NCI-H748 (cell line): ENCODE results near the gene CMTM2.

Experiments
- DNase-seq: peaks from one replicate; lab custom pipeline; 2025; ENCODE audit not compliant: unreplicated experiment; lab: John Stamatoyannopoulos, UW

The CMTM2 gene, protein sequence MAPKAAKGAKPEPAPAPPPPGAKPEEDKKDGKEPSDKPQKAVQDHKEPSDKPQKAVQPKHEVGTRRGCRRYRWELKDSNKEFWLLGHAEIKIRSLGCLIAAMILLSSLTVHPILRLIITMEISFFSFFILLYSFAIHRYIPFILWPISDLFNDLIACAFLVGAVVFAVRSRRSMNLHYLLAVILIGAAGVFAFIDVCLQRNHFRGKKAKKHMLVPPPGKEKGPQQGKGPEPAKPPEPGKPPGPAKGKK

GRCh38 chr16:66578651-66579531 lies at the start of gene CMTM2:
Gene CMTM2, plus strand, starts transcription at chr16:66579463. Its CDS starts 145 bp downstream, at chr16:66579608.
- DNase-seq = peak; percentile 26

- DNase-seq = no peak
Measured at GRCh38 chr16:66529475-66529874, 49.8 kb upstream of the CMTM2 start.

- DNase-seq = no peak
Measured at GRCh38 chr16:66534376-66534799, 44.9 kb upstream of the CMTM2 start.

DNA sequence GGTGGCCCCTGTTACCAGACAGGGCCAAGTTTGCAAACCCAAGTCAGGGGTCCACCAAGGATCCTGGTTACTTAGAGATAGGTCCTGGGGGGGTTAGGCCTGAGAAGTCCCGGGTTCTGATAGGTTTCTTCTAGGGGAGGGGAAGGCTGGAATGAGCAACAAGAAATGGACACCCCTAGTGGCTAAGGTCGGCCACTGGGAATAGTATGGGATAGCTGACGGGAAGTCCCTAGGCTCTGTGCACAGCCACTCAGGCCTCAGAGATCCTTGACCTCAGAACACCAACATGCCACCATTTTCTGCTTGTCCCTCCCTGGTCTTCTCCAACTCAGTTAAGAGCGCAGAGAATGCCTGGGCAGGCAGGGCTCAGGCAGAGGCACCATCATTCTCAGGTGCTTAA lies 42.7 kb upstream of the CMTM2 start:
- no peak for DNase-seq

DNA sequence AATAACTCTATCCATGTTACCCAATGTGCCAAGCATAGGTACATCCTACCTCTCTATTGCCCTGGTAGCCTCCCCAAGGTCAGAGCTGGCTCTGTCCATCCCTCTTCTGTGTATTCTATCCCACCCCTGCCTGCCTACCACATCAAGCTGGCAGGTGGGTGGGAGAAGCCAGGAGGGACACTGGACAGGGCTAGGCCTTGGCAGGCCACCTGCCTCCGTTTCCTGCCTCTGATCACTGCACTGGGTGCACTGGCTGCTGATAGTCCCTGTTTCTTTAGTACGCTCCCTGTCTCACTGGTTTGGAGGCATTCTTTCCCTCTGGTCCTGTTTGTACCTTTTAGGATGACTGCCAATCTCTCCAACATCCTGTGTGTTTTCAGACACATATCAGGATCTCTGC lies 42.0 kb upstream of the CMTM2 start:
- DNase-seq = no peak

- DNase-seq = no peak
Measured at GRCh38 chr16:66538910-66539309, 40.4 kb upstream of the CMTM2 start.

DNA sequence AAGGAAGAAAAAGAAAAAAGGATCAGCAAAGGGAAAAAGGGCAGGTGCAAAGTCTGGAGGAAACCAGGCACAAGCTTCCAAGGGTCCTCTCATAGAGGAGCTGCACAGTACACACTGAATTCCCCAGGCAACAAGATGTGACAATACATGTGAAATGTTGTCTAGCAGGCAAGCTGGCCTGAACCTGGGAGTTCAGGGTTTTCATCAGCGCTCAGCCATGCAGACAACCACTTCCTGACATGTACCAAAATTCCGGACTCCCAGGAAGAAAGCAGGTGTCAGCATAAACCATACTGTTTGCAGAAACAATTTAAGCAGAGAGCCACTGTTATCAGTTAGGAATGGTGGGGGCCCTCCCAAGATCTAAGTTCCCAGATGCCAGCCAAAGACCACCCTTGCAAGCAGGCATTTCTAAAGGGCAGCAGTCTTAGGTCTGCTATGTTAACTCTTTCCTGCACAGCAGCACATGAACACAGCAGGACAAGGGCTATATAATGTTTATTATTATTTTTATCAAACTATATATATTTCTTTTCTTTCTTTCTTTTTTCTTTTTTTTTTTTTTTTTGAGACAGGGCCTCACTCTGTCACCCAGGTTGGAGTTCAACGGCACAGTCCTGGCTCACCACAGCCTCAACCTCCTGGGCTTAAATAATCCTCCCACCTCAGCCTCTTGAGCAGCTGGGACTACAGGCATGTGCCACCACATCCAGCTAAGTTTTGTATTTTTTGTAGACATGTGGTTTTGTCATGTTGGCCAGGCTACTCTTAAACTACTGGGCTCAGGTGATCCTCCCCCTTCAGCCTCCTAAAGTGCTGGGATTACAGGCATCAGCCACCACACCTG lies 39.4 kb upstream of the CMTM2 start:
- DNase-seq = no peak

- DNase-seq = no peak
Measured at GRCh38 chr16:66541388-66542355, 37.6 kb upstream of the CMTM2 start.

DNA sequence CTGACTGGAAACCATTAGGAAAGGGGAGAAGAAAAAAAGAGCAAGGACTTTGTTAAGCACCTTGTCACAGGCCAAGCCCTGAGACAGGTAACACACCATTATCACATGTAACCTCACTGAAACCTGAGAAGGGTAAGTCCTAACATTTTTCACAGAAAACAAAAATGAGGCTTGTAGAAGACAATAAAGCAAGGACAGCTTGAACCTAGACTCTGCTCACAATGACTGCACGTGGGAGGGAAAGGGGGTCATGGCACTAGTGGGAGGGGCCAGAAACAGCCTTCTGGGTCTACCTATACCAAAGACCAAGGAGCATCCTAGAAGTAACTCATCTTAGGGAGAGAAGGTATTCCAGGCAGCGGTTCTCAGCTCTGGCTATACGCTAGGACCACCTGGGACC lies 36.9 kb upstream of the CMTM2 start:
- DNase-seq = no peak

- no peak for DNase-seq
Measured at GRCh38 chr16:66543541-66543940, 35.7 kb upstream of the CMTM2 start.

DNA sequence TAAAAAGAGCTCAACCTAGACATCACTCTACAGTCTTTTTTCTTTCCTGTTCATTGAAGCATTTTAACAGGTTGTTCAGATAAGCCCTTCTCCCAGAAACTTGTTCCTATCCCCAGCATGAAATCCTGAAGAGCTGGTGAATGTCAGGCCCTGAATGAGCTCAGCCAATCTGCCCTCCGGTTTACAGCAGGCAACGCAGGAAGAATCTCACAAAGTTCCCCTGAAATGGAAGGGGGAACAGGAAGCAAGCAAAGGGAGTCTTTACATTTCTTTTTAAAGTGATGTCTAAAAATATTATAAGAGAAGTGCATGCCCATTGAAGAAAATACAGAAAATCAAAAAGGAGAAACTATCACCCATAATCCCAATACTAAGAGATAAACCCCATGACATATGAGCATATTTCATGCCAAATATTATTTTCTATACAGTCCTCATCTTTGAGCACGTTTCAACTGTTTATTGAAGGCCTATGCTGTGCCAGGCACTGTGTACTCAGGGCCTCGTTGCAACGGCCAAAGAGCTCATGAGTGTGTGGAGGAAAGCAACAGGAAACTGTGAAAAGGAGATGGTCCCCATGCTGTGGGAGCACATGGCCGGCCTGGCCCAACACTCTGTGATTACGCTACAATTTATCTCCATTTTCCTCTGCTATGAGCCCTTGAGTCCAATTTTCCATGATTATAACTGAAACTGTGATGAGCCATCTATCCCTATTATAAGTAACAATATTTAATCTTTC lies 35.1 kb upstream of the CMTM2 start:
- DNase-seq = no peak

DNA sequence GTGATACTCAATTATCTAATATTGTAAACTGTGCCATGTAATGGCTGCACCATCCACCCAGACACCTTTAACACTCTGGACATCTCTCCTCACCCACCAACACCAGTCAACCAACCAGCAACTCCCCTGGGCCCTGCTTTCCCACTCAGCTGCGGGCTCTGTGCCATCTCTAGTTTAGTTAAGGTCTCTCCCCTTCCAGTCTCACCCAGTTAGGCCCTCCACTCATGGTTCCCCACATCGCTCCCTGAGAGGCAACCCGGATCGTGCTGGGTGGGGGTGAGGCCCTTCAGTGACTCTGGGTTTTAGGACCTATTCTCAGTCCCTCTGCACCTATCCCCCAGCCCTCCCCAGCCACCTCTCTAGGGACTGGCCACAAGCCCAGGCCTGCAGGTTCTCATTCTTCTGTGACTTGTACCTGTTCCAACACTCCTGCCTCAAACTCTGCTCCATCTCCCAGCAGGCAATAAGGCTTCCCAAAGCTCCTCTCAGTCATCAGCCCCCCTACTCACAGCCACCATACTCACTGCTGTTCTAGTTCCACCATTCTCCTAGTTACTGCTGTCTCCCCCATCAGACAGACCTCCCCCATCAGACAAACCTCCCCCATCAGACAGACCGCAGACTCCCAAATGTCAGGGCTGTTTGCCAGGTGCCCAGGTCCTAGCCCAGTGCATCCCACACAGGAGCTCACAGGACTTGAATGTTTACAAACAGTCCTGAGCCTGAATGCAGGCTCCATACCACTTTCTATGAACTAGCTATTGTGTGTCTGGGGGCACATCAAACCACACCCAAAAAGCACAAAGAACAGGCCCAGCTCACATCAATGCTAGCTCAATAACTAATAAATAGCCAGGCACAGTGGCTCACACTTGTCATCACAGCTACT lies 31.9 kb upstream of the CMTM2 start:
- peak; percentile 2 for DNase-seq

DNA sequence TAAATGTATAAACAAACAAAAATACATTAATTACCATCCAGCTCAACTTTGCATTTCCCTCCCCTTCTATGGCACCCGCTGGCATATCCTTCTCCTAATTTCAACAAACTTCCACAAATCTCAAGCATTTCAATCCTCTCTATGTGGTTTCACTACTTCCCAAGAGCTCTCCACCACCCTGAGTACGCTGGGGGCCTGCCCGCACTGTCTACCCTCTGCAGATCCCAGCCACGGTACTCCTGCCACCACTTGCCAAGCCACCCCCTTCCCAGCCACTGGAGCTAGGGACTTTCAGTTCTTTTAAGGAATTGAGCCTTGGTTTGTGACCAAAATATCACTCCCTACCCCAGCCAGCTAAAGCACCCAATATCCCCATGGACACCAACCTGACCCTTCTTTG lies 31.2 kb upstream of the CMTM2 start:
- no peak for DNase-seq

DNA sequence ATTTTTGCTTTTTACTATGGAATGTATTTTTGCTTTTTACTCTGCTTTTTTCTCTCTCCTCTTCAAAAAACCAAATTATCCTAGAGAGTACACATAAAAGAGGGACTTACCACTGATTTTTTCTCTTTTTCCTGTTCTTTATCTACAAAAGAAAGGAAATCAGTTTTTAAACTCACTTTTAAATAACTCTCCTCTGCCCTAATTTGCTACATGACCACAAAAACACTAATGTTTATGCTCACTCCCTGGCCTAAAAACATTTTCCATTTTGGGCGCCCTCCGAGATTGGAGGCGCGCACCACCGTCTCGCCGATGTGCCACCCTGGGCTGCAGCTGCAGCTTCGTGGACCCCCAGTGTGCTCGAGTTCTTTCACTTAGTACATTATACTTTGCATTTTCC lies 30.4 kb upstream of the CMTM2 start:
- DNase-seq = no peak

GRCh38 chr16:66549284-66550131 lies 29.8 kb upstream of the CMTM2 start, which contains the start of gene TK2:
Gene TK2, minus strand, starts transcription at chr16:66550122. Its CDS starts 61 bp downstream, at chr16:66550061.
- peak; percentile 81 for DNase-seq

GRCh38 chr16:66551348-66551759 lies 27.9 kb upstream of the CMTM2 start:
- DNase-seq = peak; percentile 47

DNA sequence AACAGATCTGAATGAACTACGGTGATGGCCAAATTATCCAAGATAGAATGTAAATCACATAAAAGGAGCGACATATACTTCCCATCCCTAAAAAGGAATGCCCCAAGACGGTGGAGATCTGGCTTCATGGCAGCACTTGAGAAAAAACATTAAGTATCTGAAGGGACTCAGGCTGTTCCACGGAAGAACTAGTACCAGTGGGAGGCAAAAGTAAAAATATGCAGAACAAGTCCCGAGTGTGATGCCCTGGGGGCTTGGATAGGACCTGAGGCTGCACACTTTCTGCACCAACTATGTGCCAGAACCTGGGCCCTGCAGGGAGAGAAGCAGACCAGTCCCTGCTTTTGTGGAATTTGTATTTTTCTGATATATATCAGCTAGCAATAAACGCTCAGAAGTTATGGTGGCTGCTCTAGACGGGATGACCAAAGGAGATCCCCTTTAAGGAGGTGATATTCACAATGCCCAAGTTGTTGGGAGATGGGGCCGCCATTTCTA lies 27.4 kb upstream of the CMTM2 start:
- no peak for DNase-seq
